GM12872 (cell line): Measurements from ENCODE around the gene BABAM2.

Experiments
- CTCF ChIP-seq: IDR thresholded peaks from 3 replicates; pipeline ENCODE4 v1.5.1; 2011; ENCODE audit warnings: low read depth, mild to moderate bottlenecking, low read length, moderate library complexity; ENCODE audit not compliant: insufficient read depth

BABAM2 gene

GRCh38 chr2:27977731-27978312, 87.3 kb downstream of the BABAM2 start:
- TF ChIP-seq CTCF, result no peak

GRCh38 chr2:27980242-27980641, 89.7 kb downstream of the BABAM2 start:
- no peak for TF ChIP-seq CTCF

GRCh38 chr2:27984153-27984552, 93.6 kb downstream of the BABAM2 start:
- no peak for TF ChIP-seq CTCF

GRCh38 chr2:27988306-27988705, 97.8 kb downstream of the BABAM2 start:
- TF ChIP-seq CTCF, result no peak

DNA sequence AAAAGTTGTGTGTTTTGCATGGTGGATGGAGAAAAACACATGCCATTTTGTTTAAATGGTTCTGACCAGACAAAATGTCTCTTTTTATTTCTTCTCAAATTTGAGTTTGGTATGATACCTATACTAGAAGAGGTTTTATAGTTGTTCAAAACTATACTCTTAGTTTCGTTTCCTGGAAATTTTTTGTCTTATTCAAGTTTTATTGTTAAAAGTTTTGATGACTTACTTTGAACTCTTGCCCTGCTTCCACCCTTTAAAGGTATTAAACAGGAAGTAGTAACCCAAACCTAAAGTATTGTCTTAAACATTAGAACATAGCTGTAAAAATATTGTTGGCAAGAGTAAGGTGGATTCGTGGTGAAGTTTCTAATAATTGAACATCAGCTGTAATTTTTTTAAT, 98.2 kb downstream of the BABAM2 start:
- TF ChIP-seq CTCF, result no peak

- no peak for TF ChIP-seq CTCF
Measured at GRCh38 chr2:27989149-27989548, 98.6 kb downstream of the BABAM2 start.

DNA sequence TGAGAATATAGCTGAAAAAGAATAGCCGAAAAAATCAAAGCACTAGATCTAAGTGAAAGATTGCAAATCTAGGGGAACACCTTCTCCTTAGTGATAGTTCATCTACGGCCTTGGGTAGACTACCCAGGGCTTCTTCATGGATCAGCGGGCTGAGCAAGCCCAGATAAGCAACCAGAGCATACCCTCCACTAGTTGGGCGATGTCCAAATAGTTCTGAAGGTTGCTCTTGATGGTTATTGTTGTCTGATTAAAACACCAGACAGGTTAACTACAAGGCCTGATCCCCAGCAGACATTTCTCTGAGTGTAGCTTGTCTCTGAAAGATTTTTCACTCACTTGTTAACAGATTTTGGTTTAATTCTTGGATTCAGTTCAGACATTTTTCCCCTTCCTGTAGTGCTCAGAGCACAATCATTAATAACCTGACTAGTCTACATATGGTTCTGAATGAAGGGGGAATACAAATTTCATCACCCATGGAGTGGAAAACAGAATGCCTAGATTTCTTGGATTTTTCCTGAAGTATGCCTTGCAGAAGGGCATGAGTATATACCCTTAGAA, 99.6 kb downstream of the BABAM2 start:
- no peak for TF ChIP-seq CTCF
